ENCODE measurements around the gene TMEM62. TPM values are rescaled to one million over a fixed set of nuclear protein-coding genes. Genes with fewer than 3 reads are reported as not detected.
A peak's percentile ranks its signal among the peaks of the same experiment; 100 is the strongest.

The TMEM62 gene
- total and polyA plus RNA-seq, 9 of the 15 experiments (the other 6 are each of a cell fraction or from before 2014, with no cell fraction given): 4.4 to 16.6 (median 11.1) TPM

- TF ChIP-seq POLR2AphosphoS5 (IDR thresholded peaks at IDR 0.05; ENCODE audit: control insufficient read depth, insufficient read depth, low read depth, low read length) (no peak), POLR2H (tag; IDR thresholded peaks at IDR 0.05; ENCODE audit: low read depth) (no peak), CEBPB (tag; IDR thresholded peaks at IDR 0.05) (no peak), CTCFL (IDR thresholded peaks at IDR 0.05; ENCODE audit: borderline replicate concordance, insufficient read depth, low read depth, low read length, poor library complexity, severe bottlenecking) (peak; percentile 56), HCFC1 (IDR thresholded peaks at IDR 0.05; ENCODE audit: low read depth, low read length) (no peak), RBFOX2 (IDR thresholded peaks at IDR 0.05; ENCODE audit: low read depth, low read length) (no peak), SMC3 (conservative IDR thresholded peaks at IDR 0.05; ENCODE audit: insufficient read depth, low read depth, low read length) (peak; percentile 61), MNT (conservative IDR thresholded peaks at IDR 0.05) (no peak), CC2D1A (IDR thresholded peaks at IDR 0.05) (peak; percentile 72), FOSL1 (tag; conservative IDR thresholded peaks at IDR 0.05) (no peak), DEAF1 (CRISPR knock-in tag; IDR thresholded peaks at IDR 0.05) (peak; percentile 69), NRF1 (conservative IDR thresholded peaks at IDR 0.05 in 1 of 2, IDR thresholded peaks at IDR 0.05 in 1 of 2) (no peak), IRF2 (CRISPR knock-in tag; IDR thresholded peaks at IDR 0.05) (no peak), ZNF511 (CRISPR knock-in tag; IDR thresholded peaks at IDR 0.05) (no peak), HNRNPL (IDR thresholded peaks at IDR 0.05; ENCODE audit: low read depth, low read length) (no peak), RNF219 (CRISPR knock-in tag; IDR thresholded peaks at IDR 0.05) (no peak), CHD2 (IDR thresholded peaks at IDR 0.05; ENCODE audit: low read depth, low read length) (no peak), EHMT2 (IDR thresholded peaks at IDR 0.05) (0 out of 2 replicates have a peak, but pooled peaks have one; percentile 42), ZNF551 (CRISPR knock-in tag; IDR thresholded peaks at IDR 0.05) (no peak)
Measured at GRCh38 chr15:43225201-43225949, 92.0 kb downstream of the TMEM62 start (continued).

Measured in K562 (cell line).